ENCODE results near the gene UTP15.

DNA sequence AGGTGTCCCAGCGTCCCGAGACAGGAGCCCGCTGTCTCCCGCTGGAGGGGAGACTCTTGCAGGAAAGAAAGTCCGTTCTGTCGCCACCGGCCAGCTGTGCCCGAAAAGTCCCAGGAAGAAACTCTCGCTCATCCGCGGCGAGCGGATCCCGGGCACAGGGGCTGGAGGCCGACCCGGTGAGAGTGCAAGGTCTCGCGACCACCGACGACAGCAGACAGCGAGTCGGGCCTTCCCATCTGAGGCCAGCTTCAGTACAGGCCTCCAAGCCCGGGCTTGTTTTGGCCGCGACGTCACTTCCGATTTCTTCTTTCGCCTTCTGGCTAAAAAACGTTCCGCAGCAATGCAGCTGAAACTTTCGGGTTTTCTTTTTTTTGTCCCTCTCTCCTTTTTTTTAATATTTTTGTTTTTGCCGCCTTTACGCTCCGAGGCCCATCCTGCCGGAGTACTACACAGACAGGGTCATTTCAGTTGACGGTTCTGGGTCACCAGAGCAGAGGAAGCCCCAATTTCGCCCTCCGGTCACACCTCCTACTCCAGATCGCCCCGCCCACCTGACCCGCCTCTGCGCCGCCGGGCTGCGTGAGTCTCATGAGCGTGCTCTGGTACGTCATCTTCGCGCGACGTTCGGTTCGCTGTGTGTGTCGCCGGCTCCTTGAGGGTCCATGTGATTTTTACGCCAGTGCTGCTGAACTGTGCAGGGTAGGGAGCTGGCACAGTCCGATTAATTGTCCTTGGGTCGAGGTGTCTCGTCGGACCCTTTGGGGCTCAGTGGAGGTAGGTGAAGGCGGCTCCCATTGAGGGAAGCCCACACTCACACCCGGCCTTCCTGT lies at the start of gene UTP15, which contains the start of gene ANKRA2:
- TF ChIP-seq POLR2A (IDR thresholded peaks at IDR 0.05) = peak in 1 of 2 donors; percentile 38
- TF ChIP-seq, protein P1, sequence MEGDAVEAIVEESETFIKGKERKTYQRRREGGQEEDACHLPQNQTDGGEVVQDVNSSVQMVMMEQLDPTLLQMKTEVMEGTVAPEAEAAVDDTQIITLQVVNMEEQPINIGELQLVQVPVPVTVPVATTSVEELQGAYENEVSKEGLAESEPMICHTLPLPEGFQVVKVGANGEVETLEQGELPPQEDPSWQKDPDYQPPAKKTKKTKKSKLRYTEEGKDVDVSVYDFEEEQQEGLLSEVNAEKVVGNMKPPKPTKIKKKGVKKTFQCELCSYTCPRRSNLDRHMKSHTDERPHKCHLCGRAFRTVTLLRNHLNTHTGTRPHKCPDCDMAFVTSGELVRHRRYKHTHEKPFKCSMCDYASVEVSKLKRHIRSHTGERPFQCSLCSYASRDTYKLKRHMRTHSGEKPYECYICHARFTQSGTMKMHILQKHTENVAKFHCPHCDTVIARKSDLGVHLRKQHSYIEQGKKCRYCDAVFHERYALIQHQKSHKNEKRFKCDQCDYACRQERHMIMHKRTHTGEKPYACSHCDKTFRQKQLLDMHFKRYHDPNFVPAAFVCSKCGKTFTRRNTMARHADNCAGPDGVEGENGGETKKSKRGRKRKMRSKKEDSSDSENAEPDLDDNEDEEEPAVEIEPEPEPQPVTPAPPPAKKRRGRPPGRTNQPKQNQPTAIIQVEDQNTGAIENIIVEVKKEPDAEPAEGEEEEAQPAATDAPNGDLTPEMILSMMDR (IDR thresholded peaks at IDR 0.05) = no peak

All from heart left ventricle (tissue), 13 donors.